Upper lobe of left lung (tissue), 4 donors: ENCODE results near the gene CBX3.

Experiments used
- CTCF ChIP-seq, 6 experiments: fragments of 450-650 bp in 4 of 6; fragments of 200-600 bp in 2 of 6; sonication (generic) in 2 of 6; IDR thresholded peaks; one replicate each; pipeline ENCODE4 v1.5.1; 2016 to 2019; ENCODE audit warnings: antibody characterized with exemption in 6 of 6
- EP300 ChIP-seq, 4 donors: sonication (generic); formaldehyde crosslinking; IDR thresholded peaks; one replicate each; pipeline ENCODE4 v1.5.1; 2017; ENCODE audit warnings: antibody characterized with exemption in 4 of 4, control low read depth in 2 of 4
- POLR2A ChIP-seq, 4 donors: fragments of 450-650 bp; IDR thresholded peaks; one replicate each; pipeline ENCODE4 v1.5.1; 2016 to 2017; ENCODE audit warnings: antibody characterized with exemption in 4 of 4, mild to moderate bottlenecking in 2 of 4
- POLR2AphosphoS5 ChIP-seq, 2 donors: sonication (generic); formaldehyde crosslinking; IDR thresholded peaks; one replicate each; pipeline ENCODE4 v1.5.1; 2017; ENCODE audit warnings: antibody characterized with exemption in 2 of 2

- TF ChIP-seq CTCF (IDR thresholded peaks at IDR 0.05) (no peak), EP300 (IDR thresholded peaks at IDR 0.05) (no peak), POLR2A (IDR thresholded peaks at IDR 0.05) (no peak), POLR2AphosphoS5 (IDR thresholded peaks at IDR 0.05) (no peak)
Observed at GRCh38 chr7:26238032-26238431, 36.5 kb downstream of the CBX3 start.
